ENCODE measurements around the gene EMC10. TPM values are rescaled to one million over a fixed set of nuclear protein-coding genes. Genes with fewer than 3 reads are reported as not detected.

EMC10 gene
- total and polyA plus RNA-seq, 4 donors: 62.2 to 165 (median 137) TPM

- Histone ChIP-seq H3K27me3 (ENCODE audit: control insufficient read depth in 3 of 3, insufficient read depth in 3 of 3, low read length in 2 of 3) (no peaks in the 10 kb centered on the region), H3K9ac (ENCODE audit: insufficient read depth in 1 of 2, low read length in 2 of 2) (no peak overlapping the region), H3K36me3 (ENCODE audit: control insufficient read depth in 4 of 4, insufficient read depth in 4 of 4, low read length in 4 of 4) (no peaks in the 10 kb centered on the region), H3K4me3 (no peak overlapping the region), H3K4me1 (ENCODE audit: control insufficient read depth in 5 of 5, insufficient read depth in 5 of 5, low read length in 5 of 5) (peaks cover 0 to 10% (median 0%) of the 10 kb centered on the region in 5 donors), H3K27ac (ENCODE audit: low read depth in 1 of 2, low read length in 1 of 2) (no peak overlapping the region), H3K9me3 (ENCODE audit: control insufficient read depth in 4 of 4, insufficient read depth in 3 of 4, low read length in 3 of 4) (peaks cover 0 to 2% (median 0%) of the 10 kb centered on the region in 4 donors)
- ATAC-seq (ENCODE audit: insufficient read depth, low FRiP score) (no peak), DNase-seq (no peak)
- TF ChIP-seq CTCF (IDR thresholded peaks at IDR 0.05; ENCODE audit: control extremely low read depth, extremely low read depth): no peak
- 92% methylated on average over 36 of the region's 36 CpGs for WGBS, 2 donors
Measured at GRCh38 chr19:50512112-50512998, 36.0 kb downstream of the EMC10 start.

- H3K9me3 ChIP-seq (ENCODE audit: control insufficient read depth in 4 of 4, insufficient read depth in 3 of 4, low read length in 3 of 4): peaks cover 0 to 2% (median 0%) of the 10 kb centered on the region in 4 donors
- H3K36me3 ChIP-seq (ENCODE audit: control insufficient read depth in 4 of 4, insufficient read depth in 4 of 4, low read length in 4 of 4): no peaks in the 10 kb centered on the region
- H3K9ac ChIP-seq (ENCODE audit: insufficient read depth in 1 of 2, low read length in 2 of 2): no peak overlapping the region
- H3K4me1 ChIP-seq (ENCODE audit: control insufficient read depth in 5 of 5, insufficient read depth in 5 of 5, low read length in 5 of 5): peaks cover 0 to 10% (median 0%) of the 10 kb centered on the region in 5 donors
- DNase-seq (no peak), ATAC-seq (ENCODE audit: insufficient read depth, low FRiP score) (no peak)
- 66 to 77% methylated on average over 12 of the region's 12 CpGs for WGBS, 2 donors
- no peak overlapping the region for H3K4me3 ChIP-seq
- H3K27me3 ChIP-seq (ENCODE audit: control insufficient read depth in 3 of 3, insufficient read depth in 3 of 3, low read length in 2 of 3): no peaks in the 10 kb centered on the region
- no peak overlapping the region for H3K27ac ChIP-seq (ENCODE audit: low read depth in 1 of 2, low read length in 1 of 2)
- no peak for TF ChIP-seq CTCF (IDR thresholded peaks at IDR 0.05; ENCODE audit: control extremely low read depth, extremely low read depth)
Measured at GRCh38 chr19:50512999-50513745, 36.9 kb downstream of the EMC10 start.

- H3K27me3 ChIP-seq (ENCODE audit: control insufficient read depth in 3 of 3, insufficient read depth in 3 of 3, low read length in 2 of 3): no peaks in the 10 kb centered on the region
- peaks cover 0 to 10% (median 0%) of the 10 kb centered on the region in 5 donors for H3K4me1 ChIP-seq (ENCODE audit: control insufficient read depth in 5 of 5, insufficient read depth in 5 of 5, low read length in 5 of 5)
- no peak for DNase-seq
- no peak within 1 kb of the TSS for H3K27ac ChIP-seq (ENCODE audit: low read depth in 1 of 2, low read length in 1 of 2)
- no peak within 1 kb of the TSS for H3K4me3 ChIP-seq
- ATAC-seq (ENCODE audit: insufficient read depth, low FRiP score): no peak
- H3K9me3 ChIP-seq (ENCODE audit: control insufficient read depth in 4 of 4, insufficient read depth in 3 of 4, low read length in 3 of 4): peaks cover 0 to 8% (median 0%) of the 10 kb centered on the region in 4 donors
- H3K36me3 ChIP-seq (ENCODE audit: control insufficient read depth in 4 of 4, insufficient read depth in 4 of 4, low read length in 4 of 4): peaks cover 0 to 6% (median 0%) of the 10 kb centered on the region in 4 donors
- WGBS, 2 donors: 45 to 60% methylated on average over 14 to 22 of the region's 22 CpGs
- no peak for TF ChIP-seq CTCF (IDR thresholded peaks at IDR 0.05; ENCODE audit: control extremely low read depth, extremely low read depth)
- H3K9ac ChIP-seq (ENCODE audit: insufficient read depth in 1 of 2, low read length in 2 of 2): no peak within 1 kb of the TSS
Measured at GRCh38 chr19:50513746-50514345, 37.5 kb downstream of the EMC10 start, which contains the start of gene ASPDH. TSS of gene ASPDH (minus strand) at chr19:50513913. CDS start at chr19:50513823, 90 bp downstream.
